Measurements from ENCODE around the gene PCYOX1L.
A peak's percentile ranks its signal among the peaks of the same experiment; 100 is the strongest.

PCYOX1L gene

DNA sequence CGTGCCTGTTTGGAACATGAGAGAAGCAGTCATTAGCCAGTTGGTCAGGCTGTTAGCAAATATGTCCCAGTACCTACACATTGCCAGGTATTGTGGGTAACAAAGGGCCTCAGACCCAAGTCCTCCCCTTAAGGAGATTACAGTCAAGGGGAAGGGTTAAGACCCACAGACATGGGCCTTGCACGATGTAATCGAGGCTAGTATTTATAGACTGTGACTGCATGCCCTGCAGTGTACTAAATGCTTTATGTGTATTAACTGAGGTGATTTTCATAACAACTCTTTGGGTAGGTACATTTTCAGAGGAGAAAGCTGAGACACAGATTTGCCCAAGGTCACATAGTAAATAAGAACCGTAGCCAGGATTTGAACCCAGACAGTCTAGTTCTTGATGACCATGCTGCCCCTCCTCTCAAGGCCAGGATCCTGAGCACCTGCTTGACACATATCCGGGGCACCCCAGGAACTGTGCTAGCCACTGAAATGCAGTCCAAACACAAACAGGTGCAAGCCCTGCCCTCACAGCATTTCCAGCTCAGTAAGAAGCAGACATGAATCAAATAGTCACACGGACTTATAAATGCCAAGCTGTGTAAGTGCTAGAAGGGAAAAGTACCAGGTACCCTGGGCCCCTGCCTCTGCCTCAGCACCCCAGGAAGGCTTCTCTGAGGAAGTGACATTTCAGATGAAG lies 44.5 kb upstream of the PCYOX1L start:
- no peak for TF ChIP-seq TCF12 (IDR thresholded peaks at IDR 0.05; ENCODE audit: low read depth)
- TF ChIP-seq CREB1 (IDR thresholded peaks at IDR 0.05; ENCODE audit: low read depth), result no peak
- no peak for TF ChIP-seq REST (IDR thresholded peaks at IDR 0.05; ENCODE audit: low read depth)
- TF ChIP-seq EGR1 (IDR thresholded peaks at IDR 0.05), result no peak
- TF ChIP-seq USF1 (IDR thresholded peaks at IDR 0.05), result no peak
- no peak for TF ChIP-seq RAD21 (IDR thresholded peaks at IDR 0.05; ENCODE audit: low read depth)
- TF ChIP-seq CEBPB (IDR thresholded peaks at IDR 0.05), result no peak
- TF ChIP-seq ZBTB7A (IDR thresholded peaks at IDR 0.05; ENCODE audit: low read depth), result no peak
- no peak for TF ChIP-seq EP300 (IDR thresholded peaks at IDR 0.05; ENCODE audit: borderline replicate concordance)
- TF ChIP-seq TAF1 (IDR thresholded peaks at IDR 0.05; ENCODE audit: low read depth), result no peak
- TF ChIP-seq, protein P1, sequence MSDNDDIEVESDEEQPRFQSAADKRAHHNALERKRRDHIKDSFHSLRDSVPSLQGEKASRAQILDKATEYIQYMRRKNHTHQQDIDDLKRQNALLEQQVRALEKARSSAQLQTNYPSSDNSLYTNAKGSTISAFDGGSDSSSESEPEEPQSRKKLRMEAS (IDR thresholded peaks at IDR 0.05), result no peak
- no peak for TF ChIP-seq YY1 (IDR thresholded peaks at IDR 0.05; ENCODE audit: low read depth)
- no peak for TF ChIP-seq TEAD4 (IDR thresholded peaks at IDR 0.05)
- no peak for TF ChIP-seq NFIC (IDR thresholded peaks at IDR 0.05)
- no peak for TF ChIP-seq FOXM1 (IDR thresholded peaks at IDR 0.05; ENCODE audit: borderline replicate concordance, low read depth)

DNA sequence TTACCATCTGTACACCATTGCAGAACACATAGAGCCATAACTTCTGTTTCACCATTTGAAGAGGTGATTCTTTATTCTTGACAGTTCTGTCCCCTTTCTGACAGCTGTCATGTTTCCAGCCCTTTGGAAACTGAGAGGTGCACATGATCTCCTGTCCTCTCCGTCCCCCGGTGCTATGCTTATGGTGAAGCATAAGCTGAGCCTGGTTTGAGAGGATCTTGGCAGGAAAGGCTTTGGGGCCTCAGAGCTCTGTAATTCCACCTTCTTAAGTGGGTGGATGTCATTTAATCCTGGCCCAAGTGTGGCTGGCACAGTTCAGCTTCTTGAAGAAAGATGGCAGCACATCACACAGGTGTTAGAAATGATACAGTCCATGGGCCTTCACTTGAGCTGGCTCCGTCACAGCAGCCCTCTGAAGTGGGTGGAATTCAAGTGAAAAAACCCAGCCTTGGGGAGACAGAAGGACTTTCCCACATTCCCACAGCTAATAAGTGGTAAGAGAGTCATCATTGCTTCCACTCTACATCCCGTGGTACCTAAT lies 43.2 kb upstream of the PCYOX1L start:
- TF ChIP-seq TEAD4 (IDR thresholded peaks at IDR 0.05) (no peak), CREB1 (IDR thresholded peaks at IDR 0.05; ENCODE audit: low read depth) (no peak), TCF12 (IDR thresholded peaks at IDR 0.05; ENCODE audit: low read depth) (no peak), FOXM1 (IDR thresholded peaks at IDR 0.05; ENCODE audit: borderline replicate concordance, low read depth) (no peak), USF1 (IDR thresholded peaks at IDR 0.05) (no peak), YY1 (IDR thresholded peaks at IDR 0.05; ENCODE audit: low read depth) (no peak), EP300 (IDR thresholded peaks at IDR 0.05; ENCODE audit: borderline replicate concordance) (no peak), EGR1 (IDR thresholded peaks at IDR 0.05) (no peak), TAF1 (IDR thresholded peaks at IDR 0.05; ENCODE audit: low read depth) (no peak)
- TF ChIP-seq, protein P1 (IDR thresholded peaks at IDR 0.05), result no peak

- TF ChIP-seq TEAD4 (IDR thresholded peaks at IDR 0.05) (no peak), EGR1 (IDR thresholded peaks at IDR 0.05) (no peak), FOXM1 (IDR thresholded peaks at IDR 0.05; ENCODE audit: borderline replicate concordance, low read depth) (no peak), USF1 (IDR thresholded peaks at IDR 0.05) (no peak), YY1 (IDR thresholded peaks at IDR 0.05; ENCODE audit: low read depth) (no peak), EP300 (IDR thresholded peaks at IDR 0.05; ENCODE audit: borderline replicate concordance) (no peak), TAF1 (IDR thresholded peaks at IDR 0.05; ENCODE audit: low read depth) (no peak), TCF12 (IDR thresholded peaks at IDR 0.05; ENCODE audit: low read depth) (no peak), REST (IDR thresholded peaks at IDR 0.05; ENCODE audit: low read depth) (no peak), CREB1 (IDR thresholded peaks at IDR 0.05; ENCODE audit: low read depth) (no peak), ZBTB7A (IDR thresholded peaks at IDR 0.05; ENCODE audit: low read depth) (no peak), NFIC (IDR thresholded peaks at IDR 0.05) (no peak), RAD21 (IDR thresholded peaks at IDR 0.05; ENCODE audit: low read depth) (no peak), CEBPB (IDR thresholded peaks at IDR 0.05) (no peak)
- TF ChIP-seq, protein P1 (IDR thresholded peaks at IDR 0.05), result no peak
These were observed 42.1 kb upstream of the PCYOX1L start for GRCh38 chr5:149315753-149316152.

DNA sequence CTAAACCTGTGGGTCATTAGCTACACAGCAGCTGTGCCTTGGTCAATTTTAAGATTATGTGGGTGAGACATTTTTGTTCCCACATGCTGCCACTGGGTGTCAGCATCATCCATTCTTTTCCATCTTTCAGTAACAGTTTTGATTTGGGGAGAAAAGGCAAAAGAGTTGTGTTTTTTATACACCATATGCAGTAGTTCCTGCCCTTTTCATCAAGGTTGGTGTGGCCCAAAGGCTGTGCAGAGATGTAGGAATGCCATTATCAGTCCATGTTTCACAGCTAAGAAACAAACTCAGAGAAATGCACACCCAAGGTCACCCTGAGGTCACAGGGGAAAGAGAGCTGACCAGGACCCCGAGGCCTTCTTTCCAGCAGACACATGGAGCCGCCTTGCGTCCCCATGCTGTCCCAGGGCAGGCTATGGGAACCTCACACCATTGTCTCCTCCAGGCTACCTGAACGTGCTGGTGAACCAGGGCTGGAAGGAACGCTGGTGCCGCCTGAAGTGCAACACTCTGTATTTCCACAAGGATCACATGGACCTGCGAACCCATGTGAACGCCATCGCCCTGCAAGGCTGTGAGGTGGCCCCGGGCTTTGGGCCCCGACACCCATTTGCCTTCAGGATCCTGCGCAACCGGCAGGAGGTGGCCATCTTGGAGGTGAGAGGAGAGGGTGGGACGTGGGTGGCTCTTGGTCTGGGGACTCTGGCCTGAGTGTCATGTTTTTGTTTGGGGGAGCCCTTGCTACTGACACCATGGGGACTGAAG lies 40.4 kb upstream of the PCYOX1L start:
- 0 out of 2 replicates have a peak, but pooled peaks have one; percentile 23 for TF ChIP-seq YY1 (IDR thresholded peaks at IDR 0.05; ENCODE audit: low read depth)
- no peak for TF ChIP-seq TEAD4 (IDR thresholded peaks at IDR 0.05)
- TF ChIP-seq REST (IDR thresholded peaks at IDR 0.05; ENCODE audit: low read depth), result no peak
- TF ChIP-seq EGR1 (IDR thresholded peaks at IDR 0.05), result no peak
- TF ChIP-seq, protein P1 (IDR thresholded peaks at IDR 0.05), result no peak
- TF ChIP-seq CEBPB (IDR thresholded peaks at IDR 0.05), result no peak
- no peak for TF ChIP-seq NFIC (IDR thresholded peaks at IDR 0.05)
- TF ChIP-seq TCF12 (IDR thresholded peaks at IDR 0.05; ENCODE audit: low read depth), result no peak
- TF ChIP-seq ZBTB7A (IDR thresholded peaks at IDR 0.05; ENCODE audit: low read depth), result no peak
- no peak for TF ChIP-seq CREB1 (IDR thresholded peaks at IDR 0.05; ENCODE audit: low read depth)
- no peak for TF ChIP-seq USF1 (IDR thresholded peaks at IDR 0.05)
- no peak for TF ChIP-seq TAF1 (IDR thresholded peaks at IDR 0.05; ENCODE audit: low read depth)
- peak; percentile 77 for TF ChIP-seq RAD21 (IDR thresholded peaks at IDR 0.05; ENCODE audit: low read depth)
- TF ChIP-seq FOXM1 (IDR thresholded peaks at IDR 0.05; ENCODE audit: borderline replicate concordance, low read depth), result no peak
- TF ChIP-seq EP300 (IDR thresholded peaks at IDR 0.05; ENCODE audit: borderline replicate concordance), result no peak
